ENCODE measurements around the gene CXCL8.

DNA sequence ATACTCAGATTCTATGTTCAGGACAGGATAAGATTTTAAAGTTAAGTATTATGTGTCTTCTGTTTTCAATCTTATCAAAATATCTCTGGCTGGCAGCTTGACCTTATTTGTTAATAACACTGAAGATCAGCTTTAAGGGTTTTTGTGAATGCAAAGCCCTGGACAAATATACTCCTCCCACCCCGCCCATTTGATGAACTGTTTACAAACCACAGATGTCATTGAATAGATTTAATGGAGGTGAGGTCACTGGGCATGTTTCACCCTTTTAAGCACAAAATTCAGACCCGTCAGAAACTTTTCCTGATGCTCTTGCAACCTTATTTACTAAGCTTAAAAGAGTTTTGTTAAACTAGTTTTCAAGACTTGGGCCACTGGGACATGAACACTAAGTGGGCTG is 10.1 kb upstream of the CXCL8 start:
- TF ChIP-seq EZH2 (IDR thresholded peaks at IDR 0.05), result no peak
- TF ChIP-seq, protein P1, sequence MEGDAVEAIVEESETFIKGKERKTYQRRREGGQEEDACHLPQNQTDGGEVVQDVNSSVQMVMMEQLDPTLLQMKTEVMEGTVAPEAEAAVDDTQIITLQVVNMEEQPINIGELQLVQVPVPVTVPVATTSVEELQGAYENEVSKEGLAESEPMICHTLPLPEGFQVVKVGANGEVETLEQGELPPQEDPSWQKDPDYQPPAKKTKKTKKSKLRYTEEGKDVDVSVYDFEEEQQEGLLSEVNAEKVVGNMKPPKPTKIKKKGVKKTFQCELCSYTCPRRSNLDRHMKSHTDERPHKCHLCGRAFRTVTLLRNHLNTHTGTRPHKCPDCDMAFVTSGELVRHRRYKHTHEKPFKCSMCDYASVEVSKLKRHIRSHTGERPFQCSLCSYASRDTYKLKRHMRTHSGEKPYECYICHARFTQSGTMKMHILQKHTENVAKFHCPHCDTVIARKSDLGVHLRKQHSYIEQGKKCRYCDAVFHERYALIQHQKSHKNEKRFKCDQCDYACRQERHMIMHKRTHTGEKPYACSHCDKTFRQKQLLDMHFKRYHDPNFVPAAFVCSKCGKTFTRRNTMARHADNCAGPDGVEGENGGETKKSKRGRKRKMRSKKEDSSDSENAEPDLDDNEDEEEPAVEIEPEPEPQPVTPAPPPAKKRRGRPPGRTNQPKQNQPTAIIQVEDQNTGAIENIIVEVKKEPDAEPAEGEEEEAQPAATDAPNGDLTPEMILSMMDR (IDR thresholded peaks at IDR 0.05), result no peak
- TF ChIP-seq EZH2phosphoT487 (IDR thresholded peaks at IDR 0.05), result no peak

Data from neural progenitor cell (in vitro differentiated cells).